Fibroblast of pulmonary artery (primary cell): ENCODE results near the gene RREB1.

Source experiments
- DNase-seq: peaks from one replicate; pipeline ENCODE4 v3.0.0-alpha.2; 2010; ENCODE audit warnings: low read depth
- H3K4me3 ChIP-seq: replicated peaks from 2 replicates; pipeline ENCODE4 v1.5.1; 2011; ENCODE audit warnings: low read depth, mild to moderate bottlenecking, control low read depth, low read length, moderate library complexity
- TF ChIP-seq, protein P1 (sequence below): IDR thresholded peaks from 2 replicates; pipeline ENCODE4 v1.5.1; 2011; ENCODE audit warnings: mild to moderate bottlenecking, control low read depth, low read length, inconsistent platforms; ENCODE audit errors: missing control alignments

The RREB1 gene

DNA sequence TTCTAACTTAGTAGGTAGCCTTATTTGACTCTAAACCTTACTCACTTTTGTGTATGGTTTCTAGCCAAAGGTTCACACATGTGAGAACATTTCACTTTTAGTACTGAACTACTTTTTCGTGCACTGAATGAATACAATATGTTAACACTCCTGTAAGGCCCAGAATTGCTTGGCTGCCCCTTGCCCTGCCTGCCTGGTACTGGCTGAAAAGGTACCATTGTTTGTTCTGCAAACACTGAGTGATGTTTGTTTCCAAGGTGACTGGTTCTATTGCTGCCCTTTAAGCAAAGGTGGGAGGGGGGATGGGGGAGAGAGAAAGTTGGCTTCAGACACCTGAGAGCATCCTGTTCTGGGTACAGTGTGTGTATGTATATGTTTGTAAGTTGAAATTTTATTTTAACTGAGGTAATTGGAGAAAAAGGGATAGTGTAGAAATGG, 31.2 kb downstream of the RREB1 start:
- DNase-seq = no peak
- TF ChIP-seq, protein P1, sequence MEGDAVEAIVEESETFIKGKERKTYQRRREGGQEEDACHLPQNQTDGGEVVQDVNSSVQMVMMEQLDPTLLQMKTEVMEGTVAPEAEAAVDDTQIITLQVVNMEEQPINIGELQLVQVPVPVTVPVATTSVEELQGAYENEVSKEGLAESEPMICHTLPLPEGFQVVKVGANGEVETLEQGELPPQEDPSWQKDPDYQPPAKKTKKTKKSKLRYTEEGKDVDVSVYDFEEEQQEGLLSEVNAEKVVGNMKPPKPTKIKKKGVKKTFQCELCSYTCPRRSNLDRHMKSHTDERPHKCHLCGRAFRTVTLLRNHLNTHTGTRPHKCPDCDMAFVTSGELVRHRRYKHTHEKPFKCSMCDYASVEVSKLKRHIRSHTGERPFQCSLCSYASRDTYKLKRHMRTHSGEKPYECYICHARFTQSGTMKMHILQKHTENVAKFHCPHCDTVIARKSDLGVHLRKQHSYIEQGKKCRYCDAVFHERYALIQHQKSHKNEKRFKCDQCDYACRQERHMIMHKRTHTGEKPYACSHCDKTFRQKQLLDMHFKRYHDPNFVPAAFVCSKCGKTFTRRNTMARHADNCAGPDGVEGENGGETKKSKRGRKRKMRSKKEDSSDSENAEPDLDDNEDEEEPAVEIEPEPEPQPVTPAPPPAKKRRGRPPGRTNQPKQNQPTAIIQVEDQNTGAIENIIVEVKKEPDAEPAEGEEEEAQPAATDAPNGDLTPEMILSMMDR = no peak
- no peak overlapping the region for H3K4me3 ChIP-seq

DNA sequence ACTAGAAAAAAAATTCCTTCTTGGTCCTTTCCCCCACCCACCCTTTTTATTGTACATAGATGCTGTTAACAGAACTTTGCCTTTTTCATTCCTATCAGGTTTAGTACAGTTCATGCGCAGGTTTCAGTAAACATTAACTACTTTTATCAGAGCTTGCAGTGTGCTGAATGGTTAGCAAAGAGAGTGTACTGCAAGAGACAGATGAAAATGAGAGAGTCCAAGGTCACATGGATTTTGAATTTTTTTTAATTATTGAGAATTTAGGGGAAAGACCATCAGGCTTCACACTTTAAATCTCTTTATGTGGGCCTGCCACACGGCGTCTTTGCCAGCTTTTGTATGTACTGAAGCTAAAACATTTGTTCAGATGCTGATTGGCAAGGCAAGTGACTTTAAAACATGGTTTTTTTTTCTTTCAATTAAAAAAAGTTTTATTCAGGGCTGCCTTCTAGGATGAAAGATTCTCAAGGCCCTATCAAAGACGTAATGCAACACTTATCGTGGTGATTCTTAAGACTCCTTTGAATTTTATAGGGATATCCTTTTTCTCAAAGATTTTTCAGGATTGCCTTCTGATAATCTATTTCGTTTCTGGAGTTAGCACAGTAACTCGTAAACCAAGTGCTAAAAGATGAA, 32.2 kb downstream of the RREB1 start:
- no peak overlapping the region for H3K4me3 ChIP-seq
- TF ChIP-seq, protein P1 = no peak
- DNase-seq = no peak

- H3K4me3 ChIP-seq = peak overlapping the region; percentile 60
- peak; percentile 70 for DNase-seq
- TF ChIP-seq, protein P1 = no peak
Observed at GRCh38 chr6:7140631-7141378, 33.0 kb downstream of the RREB1 start.

- TF ChIP-seq, protein P1 = no peak
- DNase-seq = no peak
- H3K4me3 ChIP-seq = no peak overlapping the region
Observed at GRCh38 chr6:7142228-7142801, 34.6 kb downstream of the RREB1 start.

DNA sequence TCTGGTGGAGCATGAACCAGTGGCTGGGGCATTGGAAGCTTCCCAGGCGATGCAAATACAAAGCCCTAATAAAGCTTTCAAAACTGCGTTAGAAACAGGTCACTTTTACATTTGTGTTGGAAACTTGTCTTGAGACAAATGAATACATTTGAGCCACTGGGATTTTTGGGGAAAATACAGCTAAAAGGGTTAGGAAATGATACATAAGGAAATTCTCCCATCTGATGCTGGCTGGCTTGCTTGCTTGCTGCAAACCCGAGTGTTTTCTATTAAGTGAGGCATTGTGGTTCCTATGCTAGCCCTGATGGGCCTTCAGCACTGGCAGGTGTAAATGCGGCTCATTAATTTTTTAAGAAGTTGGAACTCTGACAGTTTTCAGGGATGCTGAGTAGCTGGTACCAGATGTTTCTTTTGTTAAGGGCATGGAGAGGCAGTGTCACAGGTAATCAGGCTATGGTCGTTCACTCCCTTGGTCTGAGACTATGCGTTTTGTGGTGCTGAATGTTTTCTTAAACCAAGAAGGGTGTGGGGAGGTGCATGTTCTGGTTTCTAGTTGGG, 35.2 kb downstream of the RREB1 start:
- no peak overlapping the region for H3K4me3 ChIP-seq
- no peak for DNase-seq
- TF ChIP-seq, protein P1 = no peak

DNA sequence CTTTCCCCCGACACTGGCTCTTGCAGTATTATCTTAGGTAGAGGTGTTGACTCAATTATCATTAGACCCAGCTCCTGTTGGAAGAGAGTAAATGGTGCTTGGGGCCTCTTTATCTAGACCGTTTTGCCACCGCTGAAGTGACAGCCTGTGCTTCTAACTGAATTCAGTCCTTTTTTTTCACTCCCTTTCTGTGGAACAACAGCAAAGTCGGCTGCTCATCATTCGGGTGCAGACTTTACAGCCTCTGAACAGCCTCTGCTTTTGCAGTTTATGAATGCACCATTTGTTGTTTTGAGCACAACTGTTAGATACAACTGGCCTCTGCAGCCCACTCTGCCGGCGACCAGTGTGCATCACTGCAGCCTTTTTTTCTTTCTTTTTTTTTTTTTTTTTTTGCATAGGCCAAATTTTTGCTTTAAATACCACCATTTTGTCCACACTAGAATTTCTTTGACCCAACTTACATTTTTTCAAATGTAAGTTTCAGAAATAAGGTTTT, 35.8 kb downstream of the RREB1 start:
- DNase-seq = peak; percentile 41
- H3K4me3 ChIP-seq = no peak overlapping the region
- TF ChIP-seq, protein P1 = peak; percentile 43
